Mucosa of stomach (tissue), 1 donor: ENCODE measurements around the gene NHERF2.

Experiments
- H3K27me3 ChIP-seq: one replicate; pipeline ENCODE4 v1.7.0; 2013; ENCODE audit warnings: mild to moderate bottlenecking, low read length; ENCODE audit not compliant: control insufficient read depth, insufficient read depth
- H3K36me3 ChIP-seq: one replicate; pipeline ENCODE4 v1.7.0; 2013; ENCODE audit warnings: low read length; ENCODE audit not compliant: control insufficient read depth, insufficient read depth
- H3K4me1 ChIP-seq: one replicate; pipeline ENCODE4 v1.7.0; 2013; ENCODE audit warnings: mild to moderate bottlenecking, low read length; ENCODE audit not compliant: control insufficient read depth, insufficient read depth
- H3K4me3 ChIP-seq: one replicate; pipeline ENCODE4 v1.7.0; 2013; ENCODE audit warnings: low read length
- H3K9ac ChIP-seq: one replicate; pipeline ENCODE4 v1.7.0; 2013; ENCODE audit warnings: mild to moderate bottlenecking, low read length, moderate library complexity
- H3K9me3 ChIP-seq: one replicate; pipeline ENCODE4 v1.7.0; 2013; ENCODE audit warnings: mild to moderate bottlenecking, low read length, moderate library complexity; ENCODE audit not compliant: control insufficient read depth
- donor health status: Pancreatic carcinoma.

Gene NHERF2

GRCh38 chr16:2056077-2056476 lies 29.4 kb downstream of the NHERF2 start:
- no peak overlapping the region for H3K9ac ChIP-seq
- peaks cover 19% of the 10 kb centered on the region for H3K4me1 ChIP-seq
- no peaks in the 10 kb centered on the region for H3K9me3 ChIP-seq

GRCh38 chr16:2056681-2057407 lies 30.1 kb downstream of the NHERF2 start:
- peaks cover 19% of the 10 kb centered on the region for H3K4me1 ChIP-seq
- H3K4me3 ChIP-seq: no peak overlapping the region
- no peaks in the 10 kb centered on the region for H3K36me3 ChIP-seq
- no peaks in the 10 kb centered on the region for H3K9me3 ChIP-seq
- H3K9ac ChIP-seq: no peak overlapping the region
- no peaks in the 10 kb centered on the region for H3K27me3 ChIP-seq

More at GRCh38 chr16:2056077-2056476, 29.4 kb downstream of the NHERF2 start:
- Histone ChIP-seq H3K27me3 (no peaks in the 10 kb centered on the region), H3K4me3 (no peak overlapping the region), H3K36me3 (no peaks in the 10 kb centered on the region)

DNA sequence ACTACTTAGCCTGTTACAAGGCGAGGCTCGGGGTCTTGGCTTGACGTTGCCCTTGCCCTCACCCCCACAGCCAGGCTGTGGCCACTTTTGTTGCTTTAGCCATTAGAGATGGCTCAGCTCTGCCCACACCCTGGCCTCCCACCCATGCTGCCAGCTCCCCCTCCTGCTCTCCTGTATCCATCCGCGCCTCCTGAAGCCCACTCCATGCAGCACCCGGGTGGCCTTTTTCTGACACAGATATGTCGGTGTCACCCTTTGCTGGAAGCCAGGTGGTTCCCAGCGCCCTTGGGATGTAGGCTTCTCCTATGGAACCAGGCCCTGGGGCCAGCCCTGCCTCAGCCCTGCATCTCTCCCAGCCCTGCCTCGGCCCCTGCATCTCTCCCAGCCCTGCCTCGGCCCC lies 30.7 kb downstream of the NHERF2 start:
- peaks cover 19% of the 10 kb centered on the region for H3K4me1 ChIP-seq
- no peak overlapping the region for H3K9ac ChIP-seq
- no peak overlapping the region for H3K4me3 ChIP-seq
- no peaks in the 10 kb centered on the region for H3K36me3 ChIP-seq
- H3K27me3 ChIP-seq: no peaks in the 10 kb centered on the region
- no peaks in the 10 kb centered on the region for H3K9me3 ChIP-seq

GRCh38 chr16:2058420-2058819 lies 31.7 kb downstream of the NHERF2 start:
- Histone ChIP-seq H3K27me3 (no peaks in the 10 kb centered on the region), H3K4me1 (peaks cover 19% of the 10 kb centered on the region), H3K9ac (no peak overlapping the region), H3K36me3 (no peaks in the 10 kb centered on the region), H3K9me3 (no peaks in the 10 kb centered on the region), H3K4me3 (no peak overlapping the region)

DNA sequence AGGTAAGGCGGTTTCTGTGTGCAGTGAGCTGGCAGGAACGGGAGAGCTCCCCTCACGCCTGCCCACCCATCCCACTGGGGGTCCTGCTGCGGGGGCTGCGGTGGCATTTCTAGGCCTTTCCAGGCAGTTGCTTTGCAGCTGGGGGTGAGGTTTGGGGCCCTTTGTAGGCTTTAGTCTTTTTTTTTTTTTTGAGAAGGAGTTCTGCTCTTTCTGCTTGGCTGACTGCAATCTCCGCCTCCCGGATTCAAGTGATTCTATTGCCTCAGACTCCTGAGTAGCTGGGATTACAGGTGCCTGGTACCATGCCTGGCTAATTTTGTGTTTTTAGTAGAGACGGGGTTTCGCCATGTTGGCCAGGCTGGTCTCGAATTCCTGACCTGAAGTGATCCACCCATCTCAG lies 32.2 kb downstream of the NHERF2 start:
- H3K4me1 ChIP-seq: peaks cover 17% of the 10 kb centered on the region
- no peaks in the 10 kb centered on the region for H3K27me3 ChIP-seq
- no peaks in the 10 kb centered on the region for H3K36me3 ChIP-seq
- no peak overlapping the region for H3K9ac ChIP-seq
- no peak overlapping the region for H3K4me3 ChIP-seq
- no peaks in the 10 kb centered on the region for H3K9me3 ChIP-seq

DNA sequence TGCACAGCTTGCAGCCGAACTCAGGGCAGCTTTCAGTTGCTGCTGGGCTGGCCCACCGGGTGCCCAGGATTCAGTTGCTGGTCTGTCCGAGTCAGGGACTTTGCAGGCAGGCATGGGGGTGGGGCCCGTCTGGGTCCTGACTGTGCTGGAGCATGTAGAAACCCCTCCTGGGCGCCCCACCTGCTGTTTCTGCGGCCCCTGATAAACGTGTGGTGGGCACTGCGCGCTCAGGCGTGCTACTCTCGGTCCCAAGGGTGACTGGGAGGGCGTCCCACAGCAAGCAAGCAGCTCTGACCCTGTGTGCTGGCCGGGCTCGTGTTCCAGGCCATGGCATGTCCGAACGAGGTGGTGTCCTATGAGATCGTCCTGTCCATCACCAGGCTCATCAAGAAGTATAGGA lies 33.6 kb downstream of the NHERF2 start:
- no peaks in the 10 kb centered on the region for H3K9me3 ChIP-seq
- no peak overlapping the region for H3K4me3 ChIP-seq
- no peak overlapping the region for H3K9ac ChIP-seq
- H3K27me3 ChIP-seq: no peaks in the 10 kb centered on the region
- peaks cover under 1% of the 10 kb centered on the region for H3K36me3 ChIP-seq
- peaks cover 2% of the 10 kb centered on the region for H3K4me1 ChIP-seq

- Histone ChIP-seq H3K9me3 (no peaks in the 10 kb centered on the region), H3K36me3 (peaks cover 7% of the 10 kb centered on the region)
These were observed 34.3 kb downstream of the NHERF2 start for GRCh38 chr16:2061023-2061422.

DNA sequence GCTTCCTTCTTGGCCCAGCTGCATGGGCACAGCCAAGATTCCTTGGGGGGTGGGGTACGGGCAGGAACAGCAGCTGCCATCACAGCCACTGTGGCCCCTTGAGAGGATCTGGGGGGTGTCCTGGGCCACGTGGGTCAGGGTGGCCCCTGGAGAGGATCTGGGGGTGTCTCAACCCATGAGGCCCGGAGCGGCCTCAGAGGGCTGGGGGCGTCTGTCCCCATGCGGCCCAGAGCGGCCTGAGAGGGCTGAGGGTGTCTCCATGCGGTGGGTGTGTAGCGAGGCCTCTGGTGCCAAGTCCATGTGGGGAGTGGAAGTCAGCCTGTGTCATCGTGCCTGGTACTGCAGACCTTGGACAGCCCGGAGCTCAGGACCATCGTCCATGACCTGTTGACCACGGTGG lies 34.8 kb downstream of the NHERF2 start:
- Histone ChIP-seq H3K27me3 (no peaks in the 10 kb centered on the region), H3K36me3 (peaks cover 11% of the 10 kb centered on the region), H3K9me3 (no peaks in the 10 kb centered on the region), H3K4me1 (no peaks in the 10 kb centered on the region), H3K9ac (no peak overlapping the region), H3K4me3 (no peak overlapping the region)

More at GRCh38 chr16:2061023-2061422, 34.3 kb downstream of the NHERF2 start:
- Histone ChIP-seq H3K9ac (no peak overlapping the region), H3K27me3 (no peaks in the 10 kb centered on the region), H3K4me1 (no peaks in the 10 kb centered on the region), H3K4me3 (no peak overlapping the region)

GRCh38 chr16:2062801-2063200 lies 36.1 kb downstream of the NHERF2 start:
- H3K4me3 ChIP-seq: no peak overlapping the region
- H3K36me3 ChIP-seq: peaks cover 11% of the 10 kb centered on the region
- H3K9me3 ChIP-seq: no peaks in the 10 kb centered on the region
- no peaks in the 10 kb centered on the region for H3K27me3 ChIP-seq
- no peak overlapping the region for H3K9ac ChIP-seq
- no peaks in the 10 kb centered on the region for H3K4me1 ChIP-seq

- no peaks in the 10 kb centered on the region for H3K9me3 ChIP-seq
- H3K4me3 ChIP-seq: no peak overlapping the region
- H3K27me3 ChIP-seq: no peaks in the 10 kb centered on the region
- H3K9ac ChIP-seq: no peak overlapping the region
- peaks cover 11% of the 10 kb centered on the region for H3K36me3 ChIP-seq
- H3K4me1 ChIP-seq: no peaks in the 10 kb centered on the region
These were observed 37.2 kb downstream of the NHERF2 start for GRCh38 chr16:2063861-2064260.

- Histone ChIP-seq H3K4me1 (no peaks in the 10 kb centered on the region), H3K9ac (no peak overlapping the region), H3K27me3 (no peaks in the 10 kb centered on the region), H3K9me3 (no peaks in the 10 kb centered on the region), H3K36me3 (peaks cover 11% of the 10 kb centered on the region), H3K4me3 (no peak overlapping the region)
These were observed 37.8 kb downstream of the NHERF2 start for GRCh38 chr16:2064368-2064945.

DNA sequence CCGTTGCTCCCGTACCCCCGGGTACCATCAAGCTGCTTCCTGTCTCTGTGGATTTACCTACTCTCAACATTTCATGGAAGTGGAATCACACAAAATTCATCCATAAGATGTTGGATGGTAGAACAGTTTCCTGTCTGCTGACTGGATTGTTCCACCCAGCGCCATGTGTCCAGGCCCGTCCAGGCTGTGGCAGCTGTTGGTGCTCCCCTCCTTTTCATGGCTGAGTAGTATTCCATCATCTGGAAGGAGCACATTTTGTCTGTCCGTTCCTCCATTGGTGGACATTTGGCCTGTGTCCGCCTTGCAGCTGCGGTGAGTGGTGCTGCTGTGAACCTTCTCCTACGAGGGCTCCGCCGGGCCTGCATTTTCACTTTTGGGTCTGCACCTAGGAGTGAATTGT lies 39.4 kb downstream of the NHERF2 start:
- Histone ChIP-seq H3K9ac (no peak overlapping the region), H3K36me3 (peaks cover 11% of the 10 kb centered on the region), H3K4me3 (no peak overlapping the region), H3K9me3 (no peaks in the 10 kb centered on the region), H3K4me1 (no peaks in the 10 kb centered on the region), H3K27me3 (no peaks in the 10 kb centered on the region)
